Body of pancreas (tissue), 4 donors: ENCODE data around the gene SPTA1.

Source experiments
- POLR2A ChIP-seq, 3 donors: fragments of 450-650 bp; IDR thresholded peaks; one replicate each; pipeline ENCODE4 v1.6.1; 2016; ENCODE audit warnings: antibody characterized with exemption in 3 of 3, mild to moderate bottlenecking in 2 of 3
- TF ChIP-seq, protein P1 (sequence below), 7 experiments: fragments of 450-650 bp in 4 of 7; fragments of 200-600 bp in 3 of 7; sonication (generic) in 3 of 7; IDR thresholded peaks; one replicate each; pipeline ENCODE4 v1.5.1; 2016 to 2019; ENCODE audit warnings: antibody characterized with exemption in 7 of 7

DNA sequence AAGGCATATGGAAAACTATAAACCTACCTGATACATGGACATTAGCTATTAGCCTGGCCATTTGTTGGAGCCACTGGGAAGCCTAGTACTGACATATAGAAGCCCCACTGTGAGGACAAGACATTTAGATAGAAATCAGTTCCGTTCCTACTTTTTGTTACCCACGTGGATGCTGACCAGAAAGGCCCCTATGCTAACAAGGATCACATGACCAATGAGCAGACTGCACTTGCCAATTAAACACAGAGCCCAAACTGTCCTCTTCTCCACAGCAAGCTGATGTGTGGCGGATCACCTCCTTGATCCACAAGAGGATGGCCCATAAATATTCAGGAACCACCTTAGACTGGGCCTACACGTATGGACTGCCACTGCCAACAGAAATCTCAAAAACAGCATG is 45.2 kb upstream of the SPTA1 start:
- TF ChIP-seq, protein P1, sequence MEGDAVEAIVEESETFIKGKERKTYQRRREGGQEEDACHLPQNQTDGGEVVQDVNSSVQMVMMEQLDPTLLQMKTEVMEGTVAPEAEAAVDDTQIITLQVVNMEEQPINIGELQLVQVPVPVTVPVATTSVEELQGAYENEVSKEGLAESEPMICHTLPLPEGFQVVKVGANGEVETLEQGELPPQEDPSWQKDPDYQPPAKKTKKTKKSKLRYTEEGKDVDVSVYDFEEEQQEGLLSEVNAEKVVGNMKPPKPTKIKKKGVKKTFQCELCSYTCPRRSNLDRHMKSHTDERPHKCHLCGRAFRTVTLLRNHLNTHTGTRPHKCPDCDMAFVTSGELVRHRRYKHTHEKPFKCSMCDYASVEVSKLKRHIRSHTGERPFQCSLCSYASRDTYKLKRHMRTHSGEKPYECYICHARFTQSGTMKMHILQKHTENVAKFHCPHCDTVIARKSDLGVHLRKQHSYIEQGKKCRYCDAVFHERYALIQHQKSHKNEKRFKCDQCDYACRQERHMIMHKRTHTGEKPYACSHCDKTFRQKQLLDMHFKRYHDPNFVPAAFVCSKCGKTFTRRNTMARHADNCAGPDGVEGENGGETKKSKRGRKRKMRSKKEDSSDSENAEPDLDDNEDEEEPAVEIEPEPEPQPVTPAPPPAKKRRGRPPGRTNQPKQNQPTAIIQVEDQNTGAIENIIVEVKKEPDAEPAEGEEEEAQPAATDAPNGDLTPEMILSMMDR (IDR thresholded peaks at IDR 0.05): no peak
- no peak for TF ChIP-seq POLR2A (IDR thresholded peaks at IDR 0.05)
